ENCODE data around the gene AZIN2. TPM values are rescaled to one million over a fixed set of nuclear protein-coding genes. Genes with fewer than 3 reads are reported as not detected.
A peak's percentile ranks its signal among the peaks of the same experiment; 100 is the strongest.

AZIN2 gene
- total and polyA plus RNA-seq, 4 donors, result 0.68 to 2.6 (median 0.74) TPM

DNA sequence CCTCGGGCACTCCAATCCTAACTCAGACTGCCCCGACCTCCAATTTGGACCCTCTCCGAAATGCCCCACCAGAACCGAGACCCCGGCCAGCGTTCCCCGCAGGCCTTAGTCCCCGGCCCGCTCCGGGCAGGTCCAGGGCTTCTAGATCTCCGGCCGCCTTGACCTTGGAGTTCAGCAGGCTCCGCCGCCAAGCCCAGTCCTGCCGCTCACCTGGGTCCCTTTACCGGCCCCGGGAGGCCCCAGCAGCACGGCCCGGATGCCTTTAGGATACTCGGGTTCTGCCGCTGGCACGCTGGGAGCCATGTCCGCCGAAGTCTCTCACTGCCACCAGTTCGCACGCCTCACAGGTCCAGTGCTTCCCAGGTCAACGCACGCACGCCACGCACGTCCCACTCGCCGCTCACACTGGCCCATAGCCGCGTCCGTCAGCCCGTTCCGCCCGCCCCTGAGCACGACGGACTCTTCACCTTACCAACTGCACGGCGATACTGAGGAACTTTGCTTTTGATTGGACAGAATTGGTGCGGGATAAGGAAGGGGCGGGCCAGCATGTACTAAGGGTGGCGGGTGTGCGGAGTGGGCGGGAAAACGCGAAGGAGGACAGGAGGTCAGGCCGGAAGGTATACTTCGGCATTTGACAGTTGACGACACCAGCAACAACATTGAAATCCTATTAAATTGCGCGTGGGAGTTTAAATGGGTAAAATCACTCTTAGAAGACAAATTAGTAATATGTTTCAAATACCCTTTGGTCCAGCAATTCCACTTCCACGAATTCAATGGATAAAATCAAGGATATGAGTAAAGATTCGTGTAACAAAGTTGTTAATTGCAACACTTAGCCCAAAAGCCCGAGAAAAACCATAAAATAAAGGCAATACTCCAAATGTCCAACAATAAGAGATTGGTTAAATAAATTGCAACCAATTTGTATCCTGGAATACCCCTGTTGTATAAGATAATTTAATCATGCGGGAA lies 44.1 kb upstream of the AZIN2 start, which contains the start of gene AK2 (continued):
- TF ChIP-seq, protein P1, sequence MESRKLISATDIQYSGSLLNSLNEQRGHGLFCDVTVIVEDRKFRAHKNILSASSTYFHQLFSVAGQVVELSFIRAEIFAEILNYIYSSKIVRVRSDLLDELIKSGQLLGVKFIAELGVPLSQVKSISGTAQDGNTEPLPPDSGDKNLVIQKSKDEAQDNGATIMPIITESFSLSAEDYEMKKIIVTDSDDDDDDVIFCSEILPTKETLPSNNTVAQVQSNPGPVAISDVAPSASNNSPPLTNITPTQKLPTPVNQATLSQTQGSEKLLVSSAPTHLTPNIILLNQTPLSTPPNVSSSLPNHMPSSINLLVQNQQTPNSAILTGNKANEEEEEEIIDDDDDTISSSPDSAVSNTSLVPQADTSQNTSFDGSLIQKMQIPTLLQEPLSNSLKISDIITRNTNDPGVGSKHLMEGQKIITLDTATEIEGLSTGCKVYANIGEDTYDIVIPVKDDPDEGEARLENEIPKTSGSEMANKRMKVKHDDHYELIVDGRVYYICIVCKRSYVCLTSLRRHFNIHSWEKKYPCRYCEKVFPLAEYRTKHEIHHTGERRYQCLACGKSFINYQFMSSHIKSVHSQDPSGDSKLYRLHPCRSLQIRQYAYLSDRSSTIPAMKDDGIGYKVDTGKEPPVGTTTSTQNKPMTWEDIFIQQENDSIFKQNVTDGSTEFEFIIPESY (IDR thresholded peaks at IDR 0.05), result peak; percentile 78
- TF ChIP-seq, protein P2, sequence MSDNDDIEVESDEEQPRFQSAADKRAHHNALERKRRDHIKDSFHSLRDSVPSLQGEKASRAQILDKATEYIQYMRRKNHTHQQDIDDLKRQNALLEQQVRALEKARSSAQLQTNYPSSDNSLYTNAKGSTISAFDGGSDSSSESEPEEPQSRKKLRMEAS (IDR thresholded peaks at IDR 0.05), result peak; percentile 98
- peak; percentile 7 to 57 for TF ChIP-seq RAD21 (IDR thresholded peaks at IDR 0.05)
- TF ChIP-seq TAF1 (conservative IDR thresholded peaks at IDR 0.05), result no peak

DNA sequence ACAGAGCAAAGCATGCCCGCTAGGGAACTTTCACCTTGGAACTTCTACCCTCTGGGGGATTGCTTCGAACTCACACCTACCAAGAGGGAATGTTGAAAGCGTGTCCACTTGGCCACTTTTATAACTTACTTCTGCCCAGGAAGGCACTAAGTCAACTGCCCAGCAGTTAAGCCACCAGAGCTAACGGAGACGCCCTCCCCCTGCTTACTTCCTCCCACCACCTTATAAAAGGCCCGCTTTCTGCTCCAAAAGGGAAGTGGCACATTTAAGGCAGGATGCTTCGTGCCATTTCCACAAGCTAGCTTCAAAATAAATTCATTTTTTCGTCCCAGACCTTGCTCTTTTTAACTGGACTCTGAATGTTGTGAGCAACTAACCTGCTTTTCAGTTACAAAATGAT lies 41.1 kb upstream of the AZIN2 start:
- TF ChIP-seq HNF4G (IDR thresholded peaks at IDR 0.05), result no peak
- TF ChIP-seq, protein P1 (IDR thresholded peaks at IDR 0.05), result no peak
- TF ChIP-seq RAD21 (IDR thresholded peaks at IDR 0.05), result no peak
- TF ChIP-seq, protein P3, sequence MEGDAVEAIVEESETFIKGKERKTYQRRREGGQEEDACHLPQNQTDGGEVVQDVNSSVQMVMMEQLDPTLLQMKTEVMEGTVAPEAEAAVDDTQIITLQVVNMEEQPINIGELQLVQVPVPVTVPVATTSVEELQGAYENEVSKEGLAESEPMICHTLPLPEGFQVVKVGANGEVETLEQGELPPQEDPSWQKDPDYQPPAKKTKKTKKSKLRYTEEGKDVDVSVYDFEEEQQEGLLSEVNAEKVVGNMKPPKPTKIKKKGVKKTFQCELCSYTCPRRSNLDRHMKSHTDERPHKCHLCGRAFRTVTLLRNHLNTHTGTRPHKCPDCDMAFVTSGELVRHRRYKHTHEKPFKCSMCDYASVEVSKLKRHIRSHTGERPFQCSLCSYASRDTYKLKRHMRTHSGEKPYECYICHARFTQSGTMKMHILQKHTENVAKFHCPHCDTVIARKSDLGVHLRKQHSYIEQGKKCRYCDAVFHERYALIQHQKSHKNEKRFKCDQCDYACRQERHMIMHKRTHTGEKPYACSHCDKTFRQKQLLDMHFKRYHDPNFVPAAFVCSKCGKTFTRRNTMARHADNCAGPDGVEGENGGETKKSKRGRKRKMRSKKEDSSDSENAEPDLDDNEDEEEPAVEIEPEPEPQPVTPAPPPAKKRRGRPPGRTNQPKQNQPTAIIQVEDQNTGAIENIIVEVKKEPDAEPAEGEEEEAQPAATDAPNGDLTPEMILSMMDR (IDR thresholded peaks at IDR 0.05; ENCODE audit: low read depth, low read length, missing input control), result no peak
- no peak for TF ChIP-seq NR2F2 (IDR thresholded peaks at IDR 0.05)
- no peak for TF ChIP-seq YY1 (IDR thresholded peaks at IDR 0.05)
- no peak for TF ChIP-seq SP1 (IDR thresholded peaks at IDR 0.05)
- 81% methylated on average over 8 of the region's 8 CpGs for WGBS
- peaks cover 5 to 18% (median 13%) of the 10 kb centered on the region in 4 donors for H3K4me1 ChIP-seq (ENCODE audit: control insufficient read depth in 4 of 4, insufficient read depth in 4 of 4, low read length in 3 of 4)
- no peaks in the 10 kb centered on the region for H3K27me3 ChIP-seq (ENCODE audit: control insufficient read depth in 4 of 4, insufficient read depth in 4 of 4, low read length in 3 of 4)
- DNase-seq (ENCODE audit: low spot score), result no peak
- no peaks in the 10 kb centered on the region for H3K36me3 ChIP-seq (ENCODE audit: control insufficient read depth in 4 of 4, insufficient read depth in 3 of 4, low read depth in 1 of 4, low read length in 3 of 4)
- no peak overlapping the region for H3K27ac ChIP-seq (ENCODE audit: low read depth in 1 of 2, low read length in 2 of 2)
- H3K9me3 ChIP-seq (ENCODE audit: control insufficient read depth in 4 of 4, low read length in 3 of 4), result no peaks in the 10 kb centered on the region
- no peak overlapping the region for H3K9ac ChIP-seq (ENCODE audit: low read depth in 1 of 2, low read length in 2 of 2)
- H3K4me3 ChIP-seq (ENCODE audit: low read depth in 1 of 3, low read length in 3 of 3), result no peak overlapping the region

DNA sequence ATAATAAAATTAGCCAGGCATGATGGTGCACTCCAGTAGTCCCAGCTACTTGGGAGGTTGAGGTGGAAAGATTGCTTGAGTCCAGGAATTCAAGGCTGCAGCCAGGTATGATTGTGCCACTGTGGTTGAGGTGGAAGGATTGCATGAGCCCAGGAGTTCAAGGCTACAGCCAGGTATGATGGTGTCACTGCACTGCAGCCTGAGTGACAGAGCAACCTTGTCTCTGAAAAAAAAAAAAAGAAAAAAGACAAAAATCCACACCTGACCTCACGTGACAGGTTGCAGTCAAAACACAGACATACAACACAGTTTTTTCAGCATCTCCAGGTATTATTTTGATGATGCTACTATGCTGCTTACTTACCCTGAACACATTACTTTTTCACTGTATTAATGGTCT lies 39.9 kb upstream of the AZIN2 start:
- H3K9ac ChIP-seq (ENCODE audit: low read depth in 1 of 2, low read length in 2 of 2), result no peak overlapping the region
- no peaks in the 10 kb centered on the region for H3K36me3 ChIP-seq (ENCODE audit: control insufficient read depth in 4 of 4, insufficient read depth in 3 of 4, low read depth in 1 of 4, low read length in 3 of 4)
- WGBS, result 91% methylated on average over 1 of the region's 1 CpG
- H3K4me1 ChIP-seq (ENCODE audit: control insufficient read depth in 4 of 4, insufficient read depth in 4 of 4, low read length in 3 of 4), result peaks cover 0 to 12% (median 5%) of the 10 kb centered on the region in 4 donors
- no peaks in the 10 kb centered on the region for H3K27me3 ChIP-seq (ENCODE audit: control insufficient read depth in 4 of 4, insufficient read depth in 4 of 4, low read length in 3 of 4)
- H3K4me3 ChIP-seq (ENCODE audit: low read depth in 1 of 3, low read length in 3 of 3), result no peak overlapping the region
- TF ChIP-seq FOXA2 (IDR thresholded peaks at IDR 0.05) (no peak), YY1 (IDR thresholded peaks at IDR 0.05) (no peak), RXRA (IDR thresholded peaks at IDR 0.05) (no peak), GABPA (IDR thresholded peaks at IDR 0.05 in 1 of 2, conservative IDR thresholded peaks at IDR 0.05 in 1 of 2) (no peak), NR2F2 (IDR thresholded peaks at IDR 0.05) (no peak), HNF4G (IDR thresholded peaks at IDR 0.05) (no peak)
- TF ChIP-seq, protein P1 (IDR thresholded peaks at IDR 0.05), result no peak
- TF ChIP-seq, protein P2 (IDR thresholded peaks at IDR 0.05), result no peak
- H3K27ac ChIP-seq (ENCODE audit: low read depth in 1 of 2, low read length in 2 of 2), result no peak overlapping the region
- H3K9me3 ChIP-seq (ENCODE audit: control insufficient read depth in 4 of 4, low read length in 3 of 4), result no peaks in the 10 kb centered on the region
- DNase-seq (ENCODE audit: low spot score), result no peak

Measured in liver (tissue), 9 donors.